Pancreas (tissue), 10 donors: Measurements from ENCODE around the gene GPR137. TPM values are rescaled to one million over a fixed set of nuclear protein-coding genes. Genes with fewer than 3 reads are reported as not detected.

Source experiments
- ATAC-seq, 4 donors: fragments of 200-7000 bp; cut with Tn5 transposase; one replicate each; pipeline versions ENCODE4 v1.8.0 to v1.9.1; 2020; ENCODE audit warnings: mild to moderate bottlenecking in 4 of 4, moderate library complexity in 4 of 4
- DNase-seq, 6 donors: peaks; one replicate each; pipeline ENCODE4 v3.0.0-alpha.2; 2020
- FAIRE-seq: peaks from 2 replicates; lab custom pipeline; 2012; peaks lifted over from hg19 to GRCh38; lab: Jason Lieb, UNC
- H3K27ac ChIP-seq, 4 donors: fragments of 200-600 bp; sonication (generic); 1 replicate in 3 of 4; 2 replicates in 1 of 4; pipeline versions ENCODE4 v1.5.0 to v1.8.0; 2020
- H3K27me3 ChIP-seq, 4 donors: fragments of 200-600 bp; one replicate each; pipeline ENCODE4 v1.8.0; 2021
- H3K36me3 ChIP-seq, 3 donors: fragments of 200-600 bp; sonication (generic) in 1 of 3; one replicate each; pipeline versions ENCODE4 v1.5.0 to v1.8.0; 2020 to 2021
- H3K4me1 ChIP-seq, 3 donors: fragments of 200-600 bp; one replicate each; pipeline ENCODE4 v1.8.0; 2021
- H3K4me3 ChIP-seq, 4 donors: fragments of 200-600 bp; sonication (generic) in 2 of 4; one replicate each; pipeline versions ENCODE4 v1.5.0 to v1.8.0; 2020 to 2021
- H3K9me3 ChIP-seq, 4 donors: fragments of 200-600 bp; one replicate each; pipeline ENCODE4 v1.8.0; 2021
- CTCF ChIP-seq, 4 donors: fragments of 200-600 bp; sonication (generic) in 3 of 4; IDR thresholded peaks; one replicate each; pipeline versions ENCODE4 v1.5.0 to v1.8.0; 2021; ENCODE audit warnings: antibody characterized with exemption in 4 of 4
- WGBS, 2 donors: extraction: QIAGEN DNeasy Blood & Tissue Kit; methylation state at CpG; one replicate each; pipeline ENCODE4 v1.1.7; 2013; 5-methylcytosine and 5-hydroxymethylcytosine counted together
- intact Hi-C, 3 donors: fragments of 100-400 bp; cut with DNase I; formaldehyde crosslinking; loops; one replicate each; pipeline versions ENCODE4 v1.11.1 to v1.14.2; 2022
- polyA plus RNA-seq, 2 donors: library from polyadenylated mRNA; stranded (reverse); fragments of 200-250 nt; gene quantifications; one replicate each; pipeline ENCODE4 v1.2.3, GENCODE V29; 2013
- total RNA-seq, 6 donors: library from RNA; stranded (reverse); fragmentation: NEBNext Ultra II Directional in 4 of 6; extraction: Animal tissue kit (Norgen Biotek cat#: 25700) in 4 of 6; gene quantifications; one replicate each; pipeline versions ENCODE4 v1.2.1 to v1.2.4, GENCODE V29; 2021 to 2023
- donor health status: healthy with polysubstance abuse.
- donor health status: DM: no; HTN: no; CAD: no; lungs with moderate emphysema.
- donor health status: DM: no; HTN: no; CAD: no.
- donor health status: control.
- donor health status: control.
- donor health status: Bipolar disorder and iron deficiency.
- donor health status: DM: yes; HTN: yes; CAD: no.
- donor health status: DM: no; HTN: no; CAD: no.
- donor health status: DM: no; HTN: no; CAD: no.
- donor health status: DM: yes; HTN: yes; CAD: no.

Gene GPR137
- total and polyA plus RNA-seq, 8 donors: 7.1 to 27.9 (median 14.0) TPM

DNA sequence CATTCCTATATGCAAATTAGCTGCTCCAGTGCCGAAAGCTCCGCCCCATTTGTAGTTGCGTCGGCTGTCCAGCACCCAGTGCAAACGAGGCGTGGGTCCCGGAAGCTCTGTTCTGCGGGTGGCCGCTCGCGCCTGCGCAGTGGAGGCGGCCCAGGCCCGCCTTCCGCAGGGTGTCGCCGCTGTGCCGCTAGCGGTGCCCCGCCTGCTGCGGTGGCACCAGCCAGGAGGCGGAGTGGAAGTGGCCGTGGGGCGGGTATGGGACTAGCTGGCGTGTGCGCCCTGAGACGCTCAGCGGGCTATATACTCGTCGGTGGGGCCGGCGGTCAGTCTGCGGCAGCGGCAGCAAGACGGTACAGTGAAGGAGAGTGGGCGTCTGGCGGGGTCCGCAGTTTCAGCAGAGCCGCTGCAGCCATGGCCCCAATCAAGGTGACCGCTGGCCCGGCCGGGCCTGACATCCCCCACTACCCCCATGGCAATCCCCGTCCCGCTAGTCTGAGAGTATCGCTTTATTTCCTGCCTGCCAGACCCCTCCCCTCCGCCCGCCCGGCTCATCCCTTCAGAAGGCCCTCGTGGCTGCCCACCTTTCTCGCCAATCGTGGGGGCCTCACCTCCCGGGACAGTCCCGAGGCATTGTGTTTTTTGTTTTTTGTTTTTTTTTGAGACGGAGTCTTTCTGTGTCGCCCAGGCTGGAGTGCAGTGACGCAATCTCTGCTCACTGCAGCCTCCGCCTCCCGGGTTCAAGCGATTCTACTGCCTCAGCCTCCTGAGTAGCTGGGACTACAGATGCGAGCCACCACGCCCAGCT, 32.5 kb downstream of the GPR137 start, which contains the start of gene PRDX5:
Gene PRDX5 (plus strand): TSS at position 161 of the 805 bp plus-strand sequence. CDS start 95 bp downstream, at position 256.
- H3K36me3 ChIP-seq: peaks cover 0 to 16% (median 10%) of the 10 kb centered on the region in 3 donors
- TF ChIP-seq CTCF (IDR thresholded peaks at IDR 0.05): peak in 2 of 4 donors; percentile 9 to 20
- DNase-seq (peak; percentile 96 to 99 (median 96)), FAIRE-seq (no peak), ATAC-seq (peak; percentile 87 to 92 (median 88))
- peak within 1 kb of the TSS; percentile 98 to 99 (median 99) for H3K27ac ChIP-seq
- no peaks in the 10 kb centered on the region for H3K9me3 ChIP-seq
- intact Hi-C loops: no loop called here
- no peaks in the 10 kb centered on the region for H3K27me3 ChIP-seq
- peak within 1 kb of the TSS; percentile 66 to 84 (median 74) for H3K4me3 ChIP-seq
- peaks cover 7 to 10% (median 7%) of the 10 kb centered on the region in 3 donors for H3K4me1 ChIP-seq
- WGBS, 2 donors: 1% methylated on average over 53 to 61 of the region's 61 CpGs

DNA sequence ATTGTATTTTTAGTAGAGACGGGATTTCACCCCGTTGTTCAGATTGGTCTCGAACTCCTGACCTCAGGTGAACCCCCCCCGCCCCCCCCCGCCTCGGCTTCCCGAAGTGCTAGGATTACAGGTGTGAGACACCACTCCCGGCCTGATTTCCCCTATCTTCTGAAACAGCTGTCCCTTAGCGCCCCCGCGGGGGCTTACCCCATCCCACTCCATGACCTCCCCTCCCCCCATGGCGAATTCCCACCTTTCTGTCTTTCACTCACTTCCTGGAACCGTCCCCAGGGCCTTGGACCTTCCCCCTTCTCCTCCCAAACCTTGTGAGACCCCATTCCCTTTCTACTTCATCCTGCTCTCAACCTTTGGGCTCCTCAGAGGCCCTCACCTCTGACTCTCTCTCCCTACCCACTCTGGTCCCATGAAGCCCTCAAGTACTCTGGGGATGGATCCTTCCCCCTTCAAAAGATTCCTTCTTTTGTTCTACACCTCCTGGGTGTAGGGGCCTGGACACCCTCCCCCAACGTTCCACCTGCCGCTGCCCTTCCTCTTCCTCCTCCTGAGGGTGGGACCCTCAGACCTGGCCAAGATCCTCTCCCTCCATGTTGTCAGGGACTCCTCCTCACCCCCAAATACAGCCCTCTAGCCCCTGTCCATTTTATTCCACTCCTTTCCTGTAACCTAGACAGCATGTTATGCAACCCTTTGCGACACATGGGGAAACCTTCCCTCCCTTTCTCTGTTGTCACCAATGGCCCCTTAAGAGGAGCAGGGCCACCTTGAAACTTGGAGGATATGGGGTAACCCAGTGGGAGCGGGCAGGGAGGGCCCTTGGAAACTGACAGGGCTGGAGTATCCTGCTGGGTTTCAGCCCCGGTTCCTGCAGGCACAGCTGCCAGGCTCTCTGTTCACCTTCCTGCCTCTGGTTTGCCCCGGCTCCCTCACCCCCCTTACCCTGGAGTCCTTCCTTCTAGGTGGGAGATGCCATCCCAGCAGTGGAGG, 33.4 kb downstream of the GPR137 start:
- Histone ChIP-seq H3K36me3 (peaks cover 0 to 16% (median 10%) of the 10 kb centered on the region in 3 donors), H3K4me3 (peak overlapping the region; percentile 40 to 84 (median 74)), H3K27ac (peak overlapping the region; percentile 98 to 99 (median 99)), H3K27me3 (no peaks in the 10 kb centered on the region), H3K9me3 (no peaks in the 10 kb centered on the region), H3K4me1 (peaks cover 7 to 10% (median 7%) of the 10 kb centered on the region in 3 donors)
- DNase-seq: peak in 3 of 6 donors; percentile 48 to 59 (median 54)
- no peak for TF ChIP-seq CTCF (IDR thresholded peaks at IDR 0.05)
- ATAC-seq: no peak
- no peak for FAIRE-seq
- 19 to 20% methylated on average over 18 to 19 of the region's 19 CpGs for WGBS, 2 donors
- intact Hi-C loops: no loop called here

GRCh38 chr11:64320556-64320955, 34.9 kb downstream of the GPR137 start:
- H3K4me3 ChIP-seq: no peak overlapping the region
- DNase-seq (peak in 1 of 6 donors; percentile 13), ATAC-seq (no peak), FAIRE-seq (no peak)
- TF ChIP-seq CTCF (IDR thresholded peaks at IDR 0.05): no peak
- H3K27ac ChIP-seq: no peak overlapping the region
- peaks cover 0 to 4% (median 3%) of the 10 kb centered on the region in 3 donors for H3K36me3 ChIP-seq
- intact Hi-C loops: no loop called here
- 92 to 93% methylated on average over 7 of the region's 7 CpGs for WGBS, 2 donors
- no peaks in the 10 kb centered on the region for H3K27me3 ChIP-seq
- peaks cover 7 to 10% (median 7%) of the 10 kb centered on the region in 3 donors for H3K4me1 ChIP-seq
- H3K9me3 ChIP-seq: no peaks in the 10 kb centered on the region

- Histone ChIP-seq H3K27ac (peak overlapping the region; percentile 26 to 57 (median 48)), H3K4me1 (peaks cover 6 to 10% (median 7%) of the 10 kb centered on the region in 3 donors), H3K27me3 (no peaks in the 10 kb centered on the region), H3K9me3 (no peaks in the 10 kb centered on the region), H3K36me3 (peaks cover 0 to under 1% (median 0%) of the 10 kb centered on the region in 3 donors), H3K4me3 (no peak overlapping the region)
- peak in 1 of 6 donors; percentile 9 for DNase-seq
- 76 to 81% methylated on average over 5 of the region's 5 CpGs for WGBS, 2 donors
- intact Hi-C loops: no loop called here
- TF ChIP-seq CTCF (IDR thresholded peaks at IDR 0.05): no peak
- ATAC-seq: no peak
- FAIRE-seq: no peak
Measured at GRCh38 chr11:64321026-64321425, 35.4 kb downstream of the GPR137 start.
